Activated CD4-positive, alpha-beta memory T cell treated with anti-CD3 and anti-CD28 coated beads for 36 hours (primary cell): ENCODE measurements around the gene PLCL2. TPM values are rescaled to one million over a fixed set of nuclear protein-coding genes. Genes with fewer than 3 reads are reported as not detected.
"Not testable (repeated sequence)": the region's sequence is repeated elsewhere in the genome, so short reads cannot be mapped to it uniquely, and the experiment has no call there.

ENCODE experiments used
- CTCF ChIA-PET: fragments of 350-600 bp; sonication (Branson Sonifier 250); formaldehyde crosslinking; loops from one replicate; lab custom pipeline; 2021; ENCODE audit warnings: antibody characterized with exemption, inconsistent platforms; lab: Charles Lee
- POLR2A ChIA-PET: fragments of 350-600 bp; sonication (Branson Sonifier 250); formaldehyde crosslinking; loops from one replicate; lab custom pipeline; 2021; ENCODE audit warnings: antibody characterized with exemption; lab: Charles Lee
- DNase-seq: peaks from one replicate; pipeline ENCODE4 v3.0.0-alpha.2; 2020
- H3K27ac Mint-ChIP-seq: one replicate; pipeline ENCODE4 v1.8.0; 2021; ENCODE audit warnings: mixed read lengths
- H3K27me3 Mint-ChIP-seq: one replicate; pipeline ENCODE4 v1.8.0; 2021; ENCODE audit warnings: mixed read lengths
- H3K36me3 Mint-ChIP-seq: one replicate; pipeline ENCODE4 v1.8.0; 2021; ENCODE audit warnings: mixed read lengths
- H3K4me1 Mint-ChIP-seq: one replicate; pipeline ENCODE4 v1.8.0; 2021; ENCODE audit warnings: low read depth, mixed read lengths
- H3K4me3 Mint-ChIP-seq: one replicate; pipeline ENCODE4 v1.8.0; 2021; ENCODE audit warnings: mild to moderate bottlenecking, mixed read lengths
- H3K9me3 Mint-ChIP-seq: one replicate; pipeline ENCODE4 v1.8.0; 2021; ENCODE audit warnings: mixed read lengths
- intact Hi-C: fragments of 100-400 bp; cut with micrococcal nuclease; formaldehyde crosslinking; loops from one replicate; pipeline ENCODE4 v1.15.1; 2023
- total RNA-seq, 2 experiments: library from RNA; stranded (reverse); gene quantifications; one replicate each; pipeline ENCODE4 v1.2.3, GENCODE V29; 2021

PLCL2 gene
- total RNA-seq, 2 experiments from 2014 or later: 16.7 to 17.1 TPM

DNA sequence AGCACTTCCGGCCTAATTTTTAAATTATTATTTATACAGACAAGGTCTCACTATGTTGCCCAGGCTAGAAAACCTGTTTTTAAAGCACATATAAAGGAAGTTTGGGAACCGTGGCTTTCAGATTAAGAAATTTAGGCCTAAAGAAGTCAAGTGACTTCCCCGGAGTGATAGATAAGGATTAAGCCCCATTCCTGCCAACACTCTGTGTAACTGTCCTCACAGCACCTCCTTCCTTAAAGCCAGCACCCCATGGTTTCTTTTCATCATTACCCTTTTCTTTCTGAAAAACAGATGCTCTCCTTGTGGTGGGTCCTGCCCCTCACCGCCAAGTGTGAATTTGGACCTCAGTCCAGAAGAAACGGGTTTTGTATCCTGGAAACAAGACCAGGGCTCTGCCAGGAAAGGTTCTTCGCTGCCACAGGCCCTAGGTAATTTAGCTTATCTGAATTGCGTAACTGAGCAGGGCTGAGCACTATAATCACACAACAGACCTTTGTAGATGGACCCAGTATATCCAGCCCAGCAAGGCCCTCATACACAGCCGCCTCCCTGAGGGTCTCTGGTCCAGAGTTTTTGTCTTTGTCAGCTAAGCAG, 231.3 kb downstream of the PLCL2 start:
- no peak for DNase-seq
- Mint-ChIP-seq H3K4me1 (peaks cover 4% of the 10 kb centered on the region), H3K9me3 (no peaks in the 10 kb centered on the region), H3K4me3 (no peak overlapping the region), H3K36me3 (no peaks in the 10 kb centered on the region), H3K27ac (no peak overlapping the region), H3K27me3 (no peaks in the 10 kb centered on the region)
- ChIA-PET POLR2A (no interaction called here), CTCF (interaction anchor here (0.8 kb wide), 1 partner anchor 36 kb away, joined by 3 read pairs; no protein-coding TSS in a partner anchor)
- intact Hi-C loops: no loop called here

DNA sequence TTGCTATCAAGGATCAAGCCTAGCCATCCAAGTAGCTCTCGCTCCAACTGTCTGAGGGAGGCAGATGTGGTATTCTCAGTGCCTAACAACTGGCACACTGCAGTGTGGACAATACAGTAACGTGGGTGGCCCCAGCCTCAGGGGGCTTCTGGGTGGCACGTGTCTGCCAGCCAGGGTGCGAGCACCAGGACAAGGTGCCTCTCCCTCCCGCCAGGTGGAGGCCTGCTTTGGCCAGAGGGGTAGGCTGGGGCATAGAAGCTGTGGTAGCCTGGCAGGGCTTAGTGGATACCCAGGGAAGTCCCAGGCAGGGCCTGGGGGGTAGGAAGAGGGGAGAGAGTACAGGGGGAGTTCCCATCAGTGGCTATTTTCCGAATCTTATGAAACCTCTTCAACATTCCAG, 234.0 kb downstream of the PLCL2 start:
- H3K4me1 Mint-ChIP-seq: no peaks in the 10 kb centered on the region
- intact Hi-C loops: no loop called here
- no peaks in the 10 kb centered on the region for H3K27me3 Mint-ChIP-seq
- H3K4me3 Mint-ChIP-seq: no peak overlapping the region
- no peaks in the 10 kb centered on the region for H3K36me3 Mint-ChIP-seq
- no peak for DNase-seq
- H3K27ac Mint-ChIP-seq: no peak overlapping the region
- ChIA-PET CTCF (no interaction called here), POLR2A (no interaction called here)
- no peaks in the 10 kb centered on the region for H3K9me3 Mint-ChIP-seq

GRCh38 chr3:17119201-17120072, 234.7 kb downstream of the PLCL2 start:
- Mint-ChIP-seq H3K27ac (no peak overlapping the region), H3K36me3 (no peaks in the 10 kb centered on the region), H3K27me3 (no peaks in the 10 kb centered on the region), H3K4me1 (no peaks in the 10 kb centered on the region), H3K9me3 (no peaks in the 10 kb centered on the region), H3K4me3 (no peak overlapping the region)
- intact Hi-C loops: no loop called here
- POLR2A ChIA-PET: no interaction called here
- CTCF ChIA-PET: no interaction called here
- no peak for DNase-seq

DNA sequence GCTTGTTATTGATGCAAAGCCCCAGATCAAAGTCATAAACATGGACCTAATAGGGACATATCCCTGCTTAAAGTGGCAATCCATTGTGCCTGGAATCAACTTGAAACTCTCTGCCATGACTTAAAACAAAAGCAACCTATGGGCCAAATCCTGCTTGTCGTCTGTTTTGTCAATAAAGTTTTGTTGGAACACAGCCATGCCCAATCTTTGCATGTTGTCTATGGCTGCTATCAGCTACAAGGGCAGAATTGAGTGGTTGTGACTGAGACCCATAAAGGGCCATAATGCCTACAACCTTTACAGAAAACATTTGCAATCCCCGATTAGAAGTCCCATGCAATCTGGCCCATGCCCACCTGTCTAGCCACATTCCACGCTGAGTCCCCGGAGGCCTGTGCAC, 235.4 kb downstream of the PLCL2 start:
- DNase-seq: no peak
- H3K4me3 Mint-ChIP-seq: no peak overlapping the region
- no peaks in the 10 kb centered on the region for H3K9me3 Mint-ChIP-seq
- H3K27me3 Mint-ChIP-seq: no peaks in the 10 kb centered on the region
- no peaks in the 10 kb centered on the region for H3K4me1 Mint-ChIP-seq
- no peak overlapping the region for H3K27ac Mint-ChIP-seq
- H3K36me3 Mint-ChIP-seq: no peaks in the 10 kb centered on the region
- CTCF ChIA-PET: no interaction called here
- intact Hi-C loops: no loop called here
- POLR2A ChIA-PET: no interaction called here

- Mint-ChIP-seq H3K36me3 (no peaks in the 10 kb centered on the region), H3K4me3 (no peak overlapping the region)
Observed at GRCh38 chr3:17121336-17121735, 236.6 kb downstream of the PLCL2 start.

DNA sequence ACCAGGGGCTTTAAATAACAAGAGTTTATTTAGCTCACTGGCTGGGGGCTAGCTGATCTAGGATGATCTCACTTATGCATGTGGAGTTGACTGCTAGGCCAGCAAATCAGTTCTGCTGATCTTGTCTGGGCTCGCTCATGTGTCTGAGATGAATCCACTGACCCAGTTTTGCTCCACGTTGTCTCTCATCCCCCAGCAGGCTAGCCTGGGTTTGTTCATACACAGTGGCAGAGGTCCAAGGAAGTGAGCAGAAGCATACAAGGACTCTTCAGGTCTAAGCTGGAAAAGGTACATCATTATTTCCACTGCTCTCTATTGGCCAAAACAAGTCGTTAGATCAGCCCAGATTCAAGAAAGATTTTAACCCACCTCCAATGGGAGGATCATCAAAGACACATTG, 238.0 kb downstream of the PLCL2 start:
- Mint-ChIP-seq H3K9me3 (no peaks in the 10 kb centered on the region), H3K4me1 (no peaks in the 10 kb centered on the region), H3K36me3 (no peaks in the 10 kb centered on the region), H3K4me3 (no peak overlapping the region), H3K27me3 (no peaks in the 10 kb centered on the region), H3K27ac (no peak overlapping the region)
- ChIA-PET POLR2A (no interaction called here), CTCF (no interaction called here)
- intact Hi-C loops: no loop called here
- no peak for DNase-seq

More at GRCh38 chr3:17121336-17121735, 236.6 kb downstream of the PLCL2 start:
- ChIA-PET POLR2A (no interaction called here), CTCF (no interaction called here)
- intact Hi-C loops: no loop called here
- no peak overlapping the region for H3K27ac Mint-ChIP-seq
- no peaks in the 10 kb centered on the region for H3K27me3 Mint-ChIP-seq
- no peak for DNase-seq
- H3K9me3 Mint-ChIP-seq: no peaks in the 10 kb centered on the region
- H3K4me1 Mint-ChIP-seq: no peaks in the 10 kb centered on the region

DNA sequence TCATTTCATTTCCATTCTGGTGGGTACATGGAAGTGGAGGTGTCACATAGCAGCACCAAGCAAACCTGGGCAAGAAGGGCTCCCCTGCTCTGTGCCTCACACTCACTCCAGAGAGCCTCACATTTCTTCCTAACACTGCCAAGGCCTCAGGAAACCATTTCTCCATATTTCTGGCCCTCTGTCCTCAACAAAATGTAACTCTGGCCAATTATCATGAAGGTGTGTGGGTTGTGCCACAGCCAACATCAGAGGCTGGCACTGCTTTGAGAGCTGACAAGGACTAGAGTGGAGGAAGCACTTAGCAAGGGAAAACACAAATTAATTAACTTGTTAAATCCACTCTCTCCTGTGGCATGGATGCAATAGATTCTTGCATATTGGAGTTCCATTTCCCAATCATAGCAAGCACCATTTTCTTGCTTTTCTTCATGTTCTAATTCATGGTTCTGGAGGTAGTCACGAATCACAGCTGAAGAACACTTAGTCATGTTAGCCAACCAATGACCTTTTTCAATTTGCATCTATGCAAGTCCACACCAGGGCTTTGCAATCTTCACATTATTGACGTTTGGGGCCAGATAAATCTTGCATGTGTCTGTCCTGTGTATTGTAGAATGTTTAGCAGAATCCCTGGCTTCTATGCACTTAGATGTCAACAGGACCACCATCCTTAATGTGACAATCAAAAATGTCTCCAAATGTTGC, 241.1 kb downstream of the PLCL2 start:
- Mint-ChIP-seq H3K4me1 (no peaks in the 10 kb centered on the region), H3K4me3 (no peak overlapping the region), H3K27ac (no peak overlapping the region), H3K9me3 (peaks cover 6% of the 10 kb centered on the region), H3K36me3 (peaks cover 2% of the 10 kb centered on the region), H3K27me3 (no peaks in the 10 kb centered on the region)
- ChIA-PET POLR2A (no interaction called here), CTCF (no interaction called here)
- DNase-seq: no peak
- intact Hi-C loops: no loop called here

GRCh38 chr3:17128671-17129070, 243.9 kb downstream of the PLCL2 start:
- H3K4me1 Mint-ChIP-seq, CTCF ChIA-PET, DNase-seq, H3K4me3 Mint-ChIP-seq, H3K36me3 Mint-ChIP-seq, H3K9me3 Mint-ChIP-seq, H3K27me3 Mint-ChIP-seq, POLR2A ChIA-PET, H3K27ac Mint-ChIP-seq, intact Hi-C loops: not testable (repeated sequence)

DNA sequence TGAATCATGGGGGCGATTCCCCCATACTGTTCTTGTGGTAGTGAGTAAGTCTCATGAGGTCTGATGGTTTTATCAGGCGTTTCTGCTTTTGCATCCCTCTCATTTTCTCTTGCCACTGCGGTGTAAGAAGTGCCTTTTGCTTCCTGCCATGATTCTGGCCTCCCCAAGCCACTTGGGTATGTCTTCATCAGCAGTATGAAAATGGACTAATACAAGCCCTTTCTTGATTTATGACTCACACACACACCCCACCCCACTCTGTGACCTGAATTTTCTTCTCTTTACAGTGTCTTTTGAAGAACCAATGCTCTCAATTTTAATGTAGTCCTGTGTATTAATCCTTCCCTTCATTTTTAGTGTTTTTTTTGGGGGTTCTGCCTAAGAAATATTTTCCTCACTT, 244.8 kb downstream of the PLCL2 start:
- intact Hi-C loops: no loop called here
- ChIA-PET POLR2A (no interaction called here), CTCF (no interaction called here)
- Mint-ChIP-seq H3K27ac (no peak overlapping the region), H3K36me3 (peaks cover 2% of the 10 kb centered on the region), H3K4me3 (no peak overlapping the region), H3K9me3 (peaks cover 6% of the 10 kb centered on the region), H3K4me1 (no peaks in the 10 kb centered on the region), H3K27me3 (no peaks in the 10 kb centered on the region)
- no peak for DNase-seq

- CTCF ChIA-PET: no interaction called here
- Mint-ChIP-seq H3K36me3 (peaks cover 2% of the 10 kb centered on the region), H3K27ac (no peak overlapping the region), H3K9me3 (peaks cover 10% of the 10 kb centered on the region), H3K4me1 (no peaks in the 10 kb centered on the region), H3K4me3 (no peak overlapping the region), H3K27me3 (no peaks in the 10 kb centered on the region)
- POLR2A ChIA-PET: no interaction called here
- no peak for DNase-seq
- intact Hi-C loops: no loop called here
Observed at GRCh38 chr3:17130956-17131355, 246.2 kb downstream of the PLCL2 start.

- DNase-seq: no peak
- H3K27ac Mint-ChIP-seq: no peak overlapping the region
- ChIA-PET POLR2A (no interaction called here), CTCF (interaction anchor here (1.0 kb wide), 1 partner anchor 305 kb away, joined by 4 read pairs; no protein-coding TSS in a partner anchor)
- intact Hi-C loops: no loop called here
- H3K9me3 Mint-ChIP-seq: peaks cover 10% of the 10 kb centered on the region
- no peaks in the 10 kb centered on the region for H3K4me1 Mint-ChIP-seq
- no peak overlapping the region for H3K4me3 Mint-ChIP-seq
- H3K27me3 Mint-ChIP-seq: no peaks in the 10 kb centered on the region
- peaks cover 2% of the 10 kb centered on the region for H3K36me3 Mint-ChIP-seq
Observed at GRCh38 chr3:17132286-17133115, 247.7 kb downstream of the PLCL2 start.
